H1 (cell line): ENCODE data around the gene TAS2R42. TPM values are rescaled to one million over a fixed set of nuclear protein-coding genes. Genes with fewer than 3 reads are reported as not detected.

Source experiments
- CTCF ChIA-PET: fragments of 300-600 bp; sonication (Branson Sonifier 250); formaldehyde crosslinking; loops from one replicate; lab custom pipeline; 2021; ENCODE audit not compliant: partially characterized antibody; lab: Charles Lee
- POLR2A ChIA-PET: fragments of 300-600 bp; sonication (Branson Sonifier 250); formaldehyde crosslinking; loops from one replicate; lab custom pipeline; 2021; ENCODE audit warnings: inconsistent platforms; ENCODE audit not compliant: partially characterized antibody; lab: Charles Lee
- DNase-seq, 2 experiments: peaks; one replicate each; pipeline versions ENCODE4 v3.0.0 to v3.0.0-alpha.2; 2010 to 2022; ENCODE audit warnings: low spot score in 2 of 2, low read depth in 1 of 2, mixed read lengths in 1 of 2
- FAIRE-seq: peaks from 2 replicates; lab custom pipeline; 2011; peaks lifted over from hg19 to GRCh38; lab: Jason Lieb, UNC
- H2AFZ ChIP-seq: 2 replicates; pipeline ENCODE4 v1.8.1; 2012; ENCODE audit warnings: low read length, inconsistent platforms
- H2AK5ac ChIP-seq: 2 replicates; pipeline ENCODE4 v1.6.1; 2013; ENCODE audit warnings: low read depth, low read length
- H2BK120ac ChIP-seq: replicated peaks from 2 replicates; pipeline ENCODE3; 2013; ENCODE audit warnings: low read depth, low read length, inconsistent platforms
- H2BK12ac ChIP-seq: 2 replicates; pipeline ENCODE4 v1.6.1; 2013; ENCODE audit warnings: low read depth, low read length
- H2BK15ac ChIP-seq: 2 replicates; pipeline ENCODE4 v1.6.1; 2013; ENCODE audit warnings: low read length
- H2BK20ac ChIP-seq: 2 replicates; pipeline ENCODE4 v1.6.1; 2013; ENCODE audit warnings: low read length
- H2BK5ac ChIP-seq: 2 replicates; pipeline ENCODE4 v1.6.1; 2013; ENCODE audit warnings: low read depth, low read length
- H3K14ac ChIP-seq: 2 replicates; pipeline ENCODE4 v1.6.1; 2013; ENCODE audit warnings: inconsistent platforms; ENCODE audit not compliant: insufficient read length
- H3K18ac ChIP-seq: 2 replicates; pipeline ENCODE4 v1.6.1; 2013; ENCODE audit warnings: low read length; ENCODE audit errors: extremely low read depth
- H3K23ac ChIP-seq: 2 replicates; pipeline ENCODE4 v1.6.1; 2013; ENCODE audit warnings: inconsistent platforms; ENCODE audit not compliant: insufficient read length
- H3K23me2 ChIP-seq: 2 replicates; pipeline ENCODE4 v1.6.1; 2013; ENCODE audit warnings: low read depth, low read length
- H3K27ac ChIP-seq: 2 replicates; pipeline ENCODE4 v1.6.1; 2011; ENCODE audit warnings: low read depth, low read length, inconsistent platforms
- H3K27me3 ChIP-seq, 4 experiments: replicated peaks in 1 of 4; 1 replicate in 1 of 4; 2 replicates in 3 of 4; pipeline versions ENCODE4 v1.6.1 to v1.8.1; 2011 to 2013; ENCODE audit warnings: low read length in 3 of 4, mild to moderate bottlenecking in 3 of 4, inconsistent platforms in 2 of 4, mixed read lengths in 2 of 4, moderate library complexity in 1 of 4; ENCODE audit not compliant: control insufficient read depth in 3 of 4, insufficient read depth in 3 of 4; ENCODE audit errors: extremely low read depth in 1 of 4
- H3K36me3 ChIP-seq, 4 experiments: 2 replicates each; pipeline versions ENCODE4 v1.6.1 to v1.8.1; 2011 to 2013; ENCODE audit warnings: mild to moderate bottlenecking in 4 of 4, low read length in 3 of 4, moderate library complexity in 2 of 4, control low read depth in 1 of 4, inconsistent platforms in 1 of 4; ENCODE audit not compliant: insufficient read depth in 4 of 4, control insufficient read depth in 2 of 4
- H3K4ac ChIP-seq: replicated peaks from 2 replicates; pipeline ENCODE3; 2013; ENCODE audit warnings: low read length, low read depth, mixed read lengths, inconsistent platforms; ENCODE audit not compliant: insufficient read length
- H3K4me1 ChIP-seq, 4 experiments: replicated peaks in 1 of 4; 1 replicate in 1 of 4; 2 replicates in 3 of 4; pipeline versions ENCODE4 v1.6.1 to v1.8.1; 2011 to 2013; ENCODE audit warnings: low read length in 3 of 4, inconsistent platforms in 2 of 4, mixed read lengths in 1 of 4; ENCODE audit not compliant: insufficient read depth in 4 of 4, control insufficient read depth in 3 of 4
- H3K4me2 ChIP-seq, 2 experiments: 2 replicates each; pipeline versions ENCODE4 v1.6.1 to v1.8.1; 2011 to 2013; ENCODE audit warnings: low read depth in 2 of 2, low read length in 2 of 2, control low read depth in 1 of 2, inconsistent platforms in 1 of 2, mild to moderate bottlenecking in 1 of 2; ENCODE audit not compliant: insufficient read depth in 1 of 2
- H3K4me3 ChIP-seq, 4 experiments: fragments of 200-600, 300-600 bp in 1 of 4; sonication (generic), shearing (Covaris generic), sonication (Bioruptor Twin) in 1 of 4; 2 replicates each; pipeline versions ENCODE4 v1.5.1 to v1.8.1; 2011 to 2016; ENCODE audit warnings: low read length in 4 of 4, low read depth in 3 of 4, control low read depth in 2 of 4, inconsistent platforms in 2 of 4, mild to moderate bottlenecking in 2 of 4, mixed read lengths in 1 of 4, moderate library complexity in 1 of 4; ENCODE audit not compliant: insufficient read depth in 2 of 4; ENCODE audit errors: extremely low read depth in 1 of 4
- H3K56ac ChIP-seq: replicated peaks from 2 replicates; pipeline ENCODE3; 2013; ENCODE audit warnings: low read depth, mild to moderate bottlenecking, mixed read lengths, low read length, inconsistent platforms; ENCODE audit not compliant: insufficient read length
- H3K79me1 ChIP-seq: 2 replicates; pipeline ENCODE4 v1.6.1; 2013; ENCODE audit warnings: low read depth, low read length, control low read depth
- H3K79me2 ChIP-seq, 2 experiments: 2 replicates each; pipeline versions ENCODE4 v1.6.1 to v1.8.1; 2012 to 2013; ENCODE audit warnings: low read length in 2 of 2, mild to moderate bottlenecking in 2 of 2, inconsistent platforms in 1 of 2; ENCODE audit not compliant: insufficient read depth in 2 of 2, control insufficient read depth in 1 of 2
- H3K9ac ChIP-seq, 4 experiments: replicated peaks in 1 of 4; 1 replicate in 1 of 4; 2 replicates in 3 of 4; pipeline versions ENCODE4 v1.6.1 to v1.8.1; 2011 to 2013; ENCODE audit warnings: low read depth in 3 of 4, low read length in 3 of 4, control low read depth in 2 of 4, mild to moderate bottlenecking in 2 of 4, moderate library complexity in 2 of 4, inconsistent platforms in 1 of 4; ENCODE audit errors: extremely low read depth in 1 of 4
- H3K9me3 ChIP-seq, 2 experiments: 2 replicates each; pipeline versions ENCODE4 v1.6.1 to v1.8.1; 2012 to 2013; ENCODE audit warnings: mild to moderate bottlenecking in 2 of 2, moderate library complexity in 2 of 2, control low read depth in 1 of 2, inconsistent platforms in 1 of 2, low read depth in 1 of 2, low read length in 1 of 2, mixed read lengths in 1 of 2; ENCODE audit not compliant: insufficient read depth in 2 of 2
- H4K20me1 ChIP-seq, 2 experiments: replicated peaks in 1 of 2; 2 replicates each; pipeline versions ENCODE3 to v1.8.1; 2011 to 2013; ENCODE audit warnings: inconsistent platforms in 2 of 2, low read length in 2 of 2, mild to moderate bottlenecking in 1 of 2; ENCODE audit not compliant: insufficient read depth in 2 of 2, control insufficient read depth in 1 of 2
- H4K5ac ChIP-seq: 2 replicates; pipeline ENCODE4 v1.6.1; 2013; ENCODE audit warnings: low read length, low read depth, mixed read lengths, inconsistent platforms; ENCODE audit not compliant: insufficient read length
- H4K8ac ChIP-seq: 2 replicates; pipeline ENCODE4 v1.8.0; 2013; ENCODE audit warnings: mild to moderate bottlenecking, moderate library complexity, low read length, inconsistent platforms; ENCODE audit not compliant: insufficient read depth; ENCODE audit errors: extremely low read depth
- H4K91ac ChIP-seq: replicated peaks from 2 replicates; pipeline ENCODE3; 2013; ENCODE audit warnings: low read length, mixed read lengths, inconsistent platforms; ENCODE audit not compliant: insufficient read length
- CEBPB ChIP-seq: IDR thresholded peaks from 2 replicates; pipeline ENCODE4 v1.6.1; 2012; ENCODE audit warnings: low read depth, low read length
- CHD1 ChIP-seq: IDR thresholded peaks from 2 replicates; pipeline ENCODE4 v1.6.1; 2012; ENCODE audit warnings: low read depth, low read length, improper control_type of control experiment
- CHD2 ChIP-seq: IDR thresholded peaks from 2 replicates; pipeline ENCODE4 v1.6.1; 2012; ENCODE audit warnings: low read length, improper control_type of control experiment
- CTCF ChIP-seq, 3 experiments: IDR thresholded peaks; 1 replicate in 2 of 3; 2 replicates in 1 of 3; pipeline versions ENCODE4 v1.5.1 to v1.6.1; 2011; ENCODE audit warnings: low read length in 3 of 3, mild to moderate bottlenecking in 3 of 3, inconsistent platforms in 2 of 3, low read depth in 1 of 3, moderate library complexity in 1 of 3; ENCODE audit not compliant: insufficient read depth in 1 of 3; ENCODE audit errors: control extremely low read depth in 1 of 3
- GTF2F1 ChIP-seq: IDR thresholded peaks from 2 replicates; pipeline ENCODE4 v1.6.1; 2012; ENCODE audit warnings: low read depth, low read length, improper control_type of control experiment, borderline replicate concordance
- KDM4A ChIP-seq: IDR thresholded peaks from one replicate; pipeline ENCODE4 v1.7.1; 2012; ENCODE audit warnings: low read depth, mild to moderate bottlenecking, moderate library complexity, low read length, inconsistent platforms; ENCODE audit not compliant: severe bottlenecking
- NRF1 ChIP-seq: IDR thresholded peaks from 2 replicates; pipeline ENCODE4 v1.6.1; 2011; ENCODE audit warnings: mild to moderate bottlenecking, low read depth, low read length, improper control_type of control experiment
- POLR2AphosphoS5 ChIP-seq: IDR thresholded peaks from 2 replicates; pipeline ENCODE4 v1.6.1; 2011; ENCODE audit warnings: low read depth, low read length
- RBBP5 ChIP-seq: IDR thresholded peaks from 2 replicates; pipeline ENCODE4 v1.7.1; 2012; ENCODE audit warnings: low read depth, mild to moderate bottlenecking, inconsistent platforms, low read length, moderate library complexity, borderline replicate concordance
- RFX5 ChIP-seq: IDR thresholded peaks from 2 replicates; pipeline ENCODE4 v1.6.1; 2011; ENCODE audit warnings: low read depth, low read length, improper control_type of control experiment, borderline replicate concordance
- RXRA ChIP-seq: IDR thresholded peaks from 2 replicates; pipeline ENCODE4 v1.6.1; 2011; ENCODE audit warnings: low read depth, mild to moderate bottlenecking, low read length, moderate library complexity; ENCODE audit not compliant: insufficient read depth
- TBP ChIP-seq: IDR thresholded peaks from 2 replicates; pipeline ENCODE4 v1.6.1; 2011; ENCODE audit warnings: low read depth, low read length, improper control_type of control experiment
- WGBS, 2 experiments: shearing (Covaris generic) in 1 of 2; methylation state at CpG; one replicate each; pipeline versions ENCODE4 v1.1.6 to v1.1.7; 2013 to 2015; ENCODE audit warnings: low lambda C conversion rate in 2 of 2, mixed read lengths in 2 of 2, inconsistent platforms in 1 of 2, low coverage in 1 of 2, missing lambda C conversion rate in 1 of 2; ENCODE audit not compliant: insufficient replicate concordance in 2 of 2, insufficient coverage in 1 of 2, insufficient read length in 1 of 2; ENCODE audit errors: extremely low coverage in 1 of 2, missing lambda C conversion rate in 1 of 2; 5-methylcytosine and 5-hydroxymethylcytosine counted together
- polyA plus RNA-seq, 7 experiments: library from polyadenylated mRNA; depleted of rRNA in 3 of 7; stranded (reverse) in 5 of 7; unstranded in 2 of 7; fragments of >200 nt in 5 of 7; fragments of 200-250 nt in 2 of 7; gene quantifications; 1 replicate in 5 of 7; 2 replicates in 1 of 7; 4 replicates in 1 of 7; pipeline versions ENCODE4 v1.2.1 to v1.2.3, GENCODE V29; 2011 to 2013; ENCODE audit warnings: missing spikeins in 2 of 7, mixed read lengths in 2 of 7
- total RNA-seq: library from RNA; stranded (reverse); fragmentation: NEBNext Ultra II Directional; extraction: Animal tissue kit (Norgen Biotek cat#: 25700); gene quantifications from 2 replicates; pipeline ENCODE4 v1.2.1, GENCODE V29; 2021
- TF ChIP-seq, protein P1 (sequence below): IDR thresholded peaks from 2 replicates; pipeline ENCODE4 v1.6.1; 2012; ENCODE audit warnings: inconsistent platforms

TAS2R42 gene
- total and polyA plus RNA-seq, 2 of the 8 experiments (the other 6 are each of a cell fraction or from before 2014, with no cell fraction given): not detected

GRCh38 chr12:11178250-11178649 is 8.5 kb downstream of the TAS2R42 start:
- no peak overlapping the region for H3K14ac ChIP-seq
- H2AFZ ChIP-seq: no peak overlapping the region
- no peaks in the 10 kb centered on the region for H4K20me1 ChIP-seq
- H3K18ac ChIP-seq: no peak overlapping the region
- H4K91ac ChIP-seq: no peak overlapping the region
- no peaks in the 10 kb centered on the region for H3K36me3 ChIP-seq
- no peak overlapping the region for H2AK5ac ChIP-seq
- no peak overlapping the region for H3K56ac ChIP-seq
- DNase-seq: no peak
- FAIRE-seq: no peak
- no peak overlapping the region for H3K27ac ChIP-seq
- H3K9ac ChIP-seq: no peak overlapping the region
- 86% methylated on average over 1 of the region's 1 CpG; no CpG with 5 or more reads in 1 of the 2 experiments for WGBS, 2 experiments
- H3K4me3 ChIP-seq: no peak overlapping the region
- CTCF ChIA-PET: no interaction called here
- no peaks in the 10 kb centered on the region for H3K27me3 ChIP-seq
- no peak overlapping the region for H2BK15ac ChIP-seq
- no peak overlapping the region for H2BK120ac ChIP-seq
- no peaks in the 10 kb centered on the region for H3K23me2 ChIP-seq
- peaks cover 0 to 7% of the 10 kb centered on the region in 2 experiments; a peak in 2 of 4 replicates for H3K79me2 ChIP-seq
- H2BK12ac ChIP-seq: no peak overlapping the region
- H3K79me1 ChIP-seq: no peaks in the 10 kb centered on the region
- H3K9me3 ChIP-seq: no peaks in the 10 kb centered on the region
- no peaks in the 10 kb centered on the region for H3K4me1 ChIP-seq
- no peak overlapping the region for H4K8ac ChIP-seq
- H2BK5ac ChIP-seq: no peak overlapping the region
- no peak overlapping the region for H2BK20ac ChIP-seq
- POLR2A ChIA-PET: no interaction called here
- no peak overlapping the region for H3K4me2 ChIP-seq
- H4K5ac ChIP-seq: no peak overlapping the region
- H3K23ac ChIP-seq: no peak overlapping the region
- H3K4ac ChIP-seq: no peak overlapping the region
- TF ChIP-seq CHD2: no peak
- TF ChIP-seq, protein P1, sequence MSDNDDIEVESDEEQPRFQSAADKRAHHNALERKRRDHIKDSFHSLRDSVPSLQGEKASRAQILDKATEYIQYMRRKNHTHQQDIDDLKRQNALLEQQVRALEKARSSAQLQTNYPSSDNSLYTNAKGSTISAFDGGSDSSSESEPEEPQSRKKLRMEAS: no peak
- no peak for TF ChIP-seq GTF2F1
- TF ChIP-seq RBBP5: no peak
- TF ChIP-seq CHD1: no peak
- TF ChIP-seq POLR2AphosphoS5: no peak
- TF ChIP-seq TBP: no peak
- TF ChIP-seq RFX5: no peak
- no peak for TF ChIP-seq CEBPB
- no peak for TF ChIP-seq CTCF (IDR thresholded peaks at IDR 0.05; ENCODE audit: control extremely low read depth in 1 of 3, insufficient read depth in 1 of 3, low read depth in 1 of 3, low read length in 3 of 3)
- no peak for TF ChIP-seq NRF1
- TF ChIP-seq RXRA: no peak
- no peak for TF ChIP-seq KDM4A
